Choroid plexus epithelial cell (primary cell): ENCODE results near the gene JUNB.

Source experiments
- DNase-seq: peaks from one replicate; pipeline ENCODE4 v3.0.0-alpha.2; 2010; ENCODE audit warnings: low read depth
- H3K4me3 ChIP-seq: 2 replicates; pipeline ENCODE4 v1.5.1; 2011; ENCODE audit warnings: low read depth, mild to moderate bottlenecking, control low read depth, low read length, moderate library complexity
- TF ChIP-seq, protein P1 (sequence below): conservative IDR thresholded peaks from 2 replicates; pipeline ENCODE4 v1.5.1; 2011; ENCODE audit warnings: low read depth, mild to moderate bottlenecking, control low read depth, inconsistent platforms, low read length, moderate library complexity

The JUNB gene

DNA sequence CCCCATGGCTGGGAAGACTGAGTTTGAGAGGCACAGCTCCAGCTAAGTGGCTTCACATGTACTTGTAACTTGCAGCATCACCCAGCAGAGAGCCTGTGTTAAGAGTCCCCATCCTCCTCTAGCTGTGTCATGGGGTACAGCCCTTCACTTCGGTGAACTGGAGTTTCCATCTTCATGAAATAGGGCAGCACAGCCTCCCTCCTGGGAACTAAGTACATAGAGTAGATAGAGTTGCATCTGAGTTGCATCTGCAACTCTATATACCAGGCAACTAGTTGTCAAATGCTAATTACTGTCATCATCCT is 9.1 kb downstream of the JUNB start:
- peak overlapping the region; percentile 89 for H3K4me3 ChIP-seq
- DNase-seq, result no peak
- TF ChIP-seq, protein P1, sequence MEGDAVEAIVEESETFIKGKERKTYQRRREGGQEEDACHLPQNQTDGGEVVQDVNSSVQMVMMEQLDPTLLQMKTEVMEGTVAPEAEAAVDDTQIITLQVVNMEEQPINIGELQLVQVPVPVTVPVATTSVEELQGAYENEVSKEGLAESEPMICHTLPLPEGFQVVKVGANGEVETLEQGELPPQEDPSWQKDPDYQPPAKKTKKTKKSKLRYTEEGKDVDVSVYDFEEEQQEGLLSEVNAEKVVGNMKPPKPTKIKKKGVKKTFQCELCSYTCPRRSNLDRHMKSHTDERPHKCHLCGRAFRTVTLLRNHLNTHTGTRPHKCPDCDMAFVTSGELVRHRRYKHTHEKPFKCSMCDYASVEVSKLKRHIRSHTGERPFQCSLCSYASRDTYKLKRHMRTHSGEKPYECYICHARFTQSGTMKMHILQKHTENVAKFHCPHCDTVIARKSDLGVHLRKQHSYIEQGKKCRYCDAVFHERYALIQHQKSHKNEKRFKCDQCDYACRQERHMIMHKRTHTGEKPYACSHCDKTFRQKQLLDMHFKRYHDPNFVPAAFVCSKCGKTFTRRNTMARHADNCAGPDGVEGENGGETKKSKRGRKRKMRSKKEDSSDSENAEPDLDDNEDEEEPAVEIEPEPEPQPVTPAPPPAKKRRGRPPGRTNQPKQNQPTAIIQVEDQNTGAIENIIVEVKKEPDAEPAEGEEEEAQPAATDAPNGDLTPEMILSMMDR, result no peak

DNA sequence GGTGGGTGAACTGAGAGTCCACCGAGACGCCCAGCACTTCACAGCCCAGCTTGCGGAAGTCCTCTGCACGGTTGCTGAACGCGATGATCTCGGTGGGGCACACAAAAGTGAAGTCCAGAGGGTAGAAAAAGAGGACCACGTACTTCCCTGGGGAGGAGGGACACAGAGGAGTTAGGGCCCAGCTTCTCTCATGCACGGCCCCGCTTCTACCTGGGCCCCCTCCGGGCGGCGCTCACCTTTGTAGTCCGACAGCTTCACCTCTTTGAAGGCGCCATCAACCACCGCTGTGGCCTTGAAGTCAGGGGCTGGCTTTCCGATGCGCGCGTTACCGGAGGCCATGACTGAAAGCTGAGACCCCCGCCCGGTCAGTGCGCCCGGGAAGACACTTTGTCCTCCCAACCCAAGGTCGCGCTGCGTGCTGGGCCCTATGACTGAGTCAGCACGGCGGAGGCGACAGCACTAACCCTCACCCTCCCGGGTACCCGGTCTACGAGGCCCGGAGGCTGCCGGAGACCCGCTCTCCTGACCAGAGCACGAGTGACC is 9.7 kb downstream of the JUNB start:
- no peak for DNase-seq
- TF ChIP-seq, protein P1, result no peak
- H3K4me3 ChIP-seq, result peak overlapping the region; percentile 89

DNA sequence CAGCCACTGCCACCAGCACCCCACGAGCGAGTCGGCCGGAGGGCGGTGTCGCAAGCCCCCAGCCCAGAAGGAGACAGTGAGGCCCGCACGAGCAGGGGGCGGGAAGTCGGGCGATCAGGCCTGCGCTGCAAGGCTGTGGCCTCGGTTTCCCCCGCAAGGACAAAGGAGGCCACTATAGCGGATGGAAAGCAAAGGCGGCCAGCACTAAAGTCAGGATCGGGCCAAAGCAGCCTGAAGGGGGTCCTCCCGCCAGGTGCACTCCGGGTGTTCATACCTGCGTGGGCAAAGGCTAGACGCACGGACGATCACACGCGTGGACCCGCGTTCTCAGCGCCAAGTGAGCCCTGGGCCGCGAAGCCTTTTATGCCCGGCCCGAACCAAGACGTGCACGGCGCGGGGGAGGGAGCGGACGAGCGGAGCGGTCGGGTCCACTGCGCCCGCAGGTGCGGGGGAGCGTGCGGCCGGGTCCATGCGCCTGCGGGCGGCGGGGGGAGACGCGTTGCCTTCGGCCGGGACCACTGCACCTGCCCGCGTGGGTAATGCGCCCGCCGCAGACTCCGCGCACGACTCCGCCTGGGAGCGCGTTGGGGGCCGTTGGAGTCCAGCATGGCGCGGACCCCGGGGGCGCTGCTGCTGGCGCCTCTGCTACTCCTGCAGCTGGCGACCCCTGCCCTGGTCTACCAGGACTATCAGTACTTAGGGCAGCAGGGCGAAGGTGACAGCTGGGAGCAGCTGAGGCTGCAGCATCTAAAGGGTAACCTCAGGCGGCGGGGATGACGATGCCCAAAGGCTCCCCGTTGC is 10.4 kb downstream of the JUNB start, which contains the start of the genes PRDX2 and THSD8:
Gene PRDX2 (minus strand): TSS at position 335 of the 801 bp plus-strand sequence. CDS start 539 bp downstream, outside the sequence.
Gene THSD8 (plus strand): TSS at position 604 of the 801 bp plus-strand sequence. CDS start 3 bp downstream, at position 607.
- H3K4me3 ChIP-seq, result peak within 1 kb of the TSS; percentile 89
- DNase-seq, result peak; percentile 83
- TF ChIP-seq, protein P1, result no peak

DNA sequence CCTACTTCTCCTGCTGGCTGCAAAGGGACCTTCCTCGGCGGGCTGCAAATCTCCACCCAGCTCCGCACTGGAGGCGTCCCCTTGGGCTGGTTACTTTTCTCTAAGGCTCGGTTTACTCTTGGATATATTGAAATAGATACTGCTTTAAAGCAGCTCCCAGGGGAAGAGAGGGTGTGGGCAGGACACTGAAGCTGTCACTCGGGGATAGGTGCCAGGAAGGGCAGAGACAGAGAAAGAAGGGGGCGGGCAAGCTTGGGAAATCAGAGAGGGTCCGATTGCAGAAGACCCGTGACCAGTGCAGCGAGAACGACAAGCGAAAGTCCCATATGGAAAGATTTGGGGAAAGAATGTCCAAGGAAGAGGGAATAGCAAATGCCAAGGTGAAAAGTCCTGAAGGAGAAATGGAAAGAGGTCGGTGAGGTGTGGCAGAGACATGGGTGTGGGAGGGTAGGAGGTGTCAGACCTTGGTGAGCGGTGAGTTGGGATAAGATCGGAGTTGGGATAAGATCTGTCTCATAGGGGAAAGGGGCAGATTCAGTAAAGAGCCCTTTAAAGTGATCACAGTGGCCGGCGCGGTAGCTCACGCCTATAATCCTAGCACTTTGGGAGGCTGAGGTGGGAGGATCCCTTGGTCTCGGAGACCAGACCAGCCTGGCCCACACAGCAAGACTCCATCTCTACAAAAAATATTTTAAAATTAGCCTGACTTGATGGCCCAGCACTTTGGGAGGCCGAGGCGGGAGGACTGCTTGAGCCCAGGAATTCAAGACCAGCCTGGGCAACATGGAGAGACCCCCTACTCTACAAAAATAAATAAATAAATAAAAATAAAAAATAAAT is 11.2 kb downstream of the JUNB start:
- TF ChIP-seq, protein P1, result peak; percentile 25
- peak overlapping the region; percentile 89 for H3K4me3 ChIP-seq
- DNase-seq, result no peak

DNA sequence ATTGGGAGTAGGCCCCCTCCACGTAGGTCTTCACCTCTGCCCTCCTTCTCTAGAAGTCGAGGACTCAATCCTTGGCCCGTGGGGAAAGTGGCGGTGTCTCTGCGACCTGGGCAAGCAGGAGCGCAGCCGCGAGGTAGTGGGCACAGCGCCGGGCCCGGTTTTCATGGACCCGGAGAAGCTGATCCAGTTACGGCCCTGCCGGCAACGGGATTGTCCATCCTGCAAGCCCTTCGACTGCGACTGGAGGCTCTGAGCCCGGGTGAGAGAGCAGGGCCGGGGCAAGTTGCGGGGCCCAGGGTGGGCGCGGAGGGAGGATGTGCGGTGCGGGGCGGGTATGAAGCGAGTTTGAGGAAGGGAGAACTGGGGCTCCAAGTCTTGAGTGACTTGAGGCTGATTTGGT is 12.8 kb downstream of the JUNB start:
- no peak for DNase-seq
- TF ChIP-seq, protein P1, result no peak
- no peak overlapping the region for H3K4me3 ChIP-seq

DNA sequence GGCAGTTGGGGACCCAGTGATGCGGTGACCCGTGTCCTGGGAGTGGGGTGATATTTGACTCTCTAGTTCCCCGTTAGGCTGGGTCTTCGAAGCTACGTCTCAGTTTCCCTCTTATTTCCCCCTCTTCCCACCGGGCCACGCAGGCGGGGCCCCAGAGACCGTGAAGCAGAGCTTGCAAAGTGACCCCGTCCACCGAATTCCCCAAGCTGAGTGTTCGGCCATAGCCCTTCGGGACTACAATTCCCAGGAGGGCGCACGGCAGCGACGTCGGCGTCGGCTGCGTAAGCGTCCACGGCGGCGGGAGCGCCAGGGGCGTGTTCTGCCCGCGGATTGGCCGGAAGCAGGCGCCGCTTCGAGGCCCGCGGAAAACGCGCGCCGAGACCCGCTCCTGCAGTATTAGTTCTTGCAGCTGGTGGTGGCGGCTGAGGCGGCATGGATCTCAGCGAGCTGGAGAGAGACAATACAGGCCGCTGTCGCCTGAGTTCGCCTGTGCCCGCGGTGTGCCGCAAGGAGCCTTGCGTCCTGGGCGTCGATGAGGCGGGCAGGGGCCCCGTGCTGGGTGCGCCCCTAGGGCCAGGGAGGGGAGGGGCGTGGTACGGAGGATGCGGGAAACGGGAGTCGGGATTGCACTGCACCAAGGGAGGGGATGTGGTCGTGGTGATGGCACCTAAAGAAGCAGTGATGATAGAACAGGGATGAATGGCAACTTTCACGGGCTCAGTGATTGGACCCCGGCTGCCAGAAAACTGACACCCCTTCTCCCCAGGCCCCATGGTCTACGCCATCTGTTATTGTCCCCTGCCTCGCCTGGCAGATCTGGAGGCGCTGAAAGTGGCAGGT is 15.2 kb downstream of the JUNB start, which contains the start of gene RNASEH2A:
Gene RNASEH2A (plus strand): TSS at position 343 of the 840 bp plus-strand sequence. CDS start 90 bp downstream, at position 433.
- TF ChIP-seq, protein P1, result no peak

More for the DNA sequence above, 15.2 kb downstream of the JUNB start, which contains the start of gene RNASEH2A:
- peak; percentile 94 for DNase-seq
- peak within 1 kb of the TSS; percentile 76 for H3K4me3 ChIP-seq
